GM21360 (cell line): Measurements from ENCODE around the gene AARS2.
A peak's percentile ranks its signal among the peaks of the same experiment; 100 is the strongest.

ENCODE experiments used
- ATAC-seq: cut with Tn5 transposase; IDR thresholded peaks from one replicate; pipeline ENCODE4 v1.9.1; 2021; ENCODE audit warnings: mild to moderate bottlenecking, moderate library complexity; ENCODE audit not compliant: unreplicated experiment

The AARS2 gene

GRCh38 chr6:44277763-44278162 lies 35.4 kb downstream of the AARS2 start:
- no peak for ATAC-seq

GRCh38 chr6:44276667-44277640 lies 36.2 kb downstream of the AARS2 start:
- ATAC-seq, result no peak

- ATAC-seq, result no peak
Observed at GRCh38 chr6:44275749-44276648, 37.1 kb downstream of the AARS2 start.

GRCh38 chr6:44275271-44275748 lies 37.8 kb downstream of the AARS2 start:
- no peak for ATAC-seq

GRCh38 chr6:44273617-44274016 lies 39.5 kb downstream of the AARS2 start:
- no peak for ATAC-seq

GRCh38 chr6:44272999-44273566 lies 40.1 kb downstream of the AARS2 start:
- ATAC-seq, result no peak

- ATAC-seq, result no peak
Observed at GRCh38 chr6:44272529-44272928, 40.6 kb downstream of the AARS2 start.

GRCh38 chr6:44271914-44272313 lies 41.2 kb downstream of the AARS2 start:
- no peak for ATAC-seq

GRCh38 chr6:44271406-44271723 lies 41.8 kb downstream of the AARS2 start:
- no peak for ATAC-seq

GRCh38 chr6:44270526-44271405 lies 42.4 kb downstream of the AARS2 start:
- ATAC-seq, result no peak

GRCh38 chr6:44269921-44270525 lies 43.1 kb downstream of the AARS2 start, which contains the start of gene TMEM151B:
TSS of gene TMEM151B (plus strand) at chr6:44270450. CDS start at chr6:44270743, 293 bp downstream.
- ATAC-seq, result no peak

GRCh38 chr6:44269178-44269920 lies 43.8 kb downstream of the AARS2 start:
- no peak for ATAC-seq

- no peak for ATAC-seq
Observed at GRCh38 chr6:44268095-44268628, 45.0 kb downstream of the AARS2 start.

- ATAC-seq, result no peak
Observed at GRCh38 chr6:44267252-44267651, 45.9 kb downstream of the AARS2 start.

GRCh38 chr6:44266347-44266746 lies 46.8 kb downstream of the AARS2 start:
- ATAC-seq, result no peak

- no peak for ATAC-seq
Observed at GRCh38 chr6:44265722-44266233, 47.4 kb downstream of the AARS2 start.

- peak; percentile 32 for ATAC-seq
Observed at GRCh38 chr6:44265007-44265721, 48.0 kb downstream of the AARS2 start, which contains the start of gene NFKBIE. TSS of gene NFKBIE (minus strand) at chr6:44265551. CDS start at chr6:44265346, 205 bp downstream.
